GM12878 (cell line): Measurements from ENCODE around the gene DNAJC7. TPM values are rescaled to one million over a fixed set of nuclear protein-coding genes. Genes with fewer than 3 reads are reported as not detected.
"Not testable (repeated sequence)": the region's sequence is repeated elsewhere in the genome, so short reads cannot be mapped to it uniquely, and the experiment has no call there.

ENCODE experiments used
- ATAC-seq: fragments of 200-7000 bp; cut with Tn5 transposase; 3 replicates; pipeline ENCODE4 v1.9.1; 2020; ENCODE audit warnings: mild to moderate bottlenecking, moderate library complexity
- BruUV-seq: library from RNA; stranded (reverse); fragments of 400-500 nt; replicated peaks from 2 replicates; lab custom pipeline; 2021; lab: Mats Ljungman, UMichigan
- CTCF ChIA-PET: fragments of 300-600 bp; sonication (Branson Sonifier 250); formaldehyde crosslinking; extraction: SDS; loops from one replicate; lab custom pipeline; 2021; ENCODE audit warnings: inconsistent platforms; lab: Yijun Ruan, JAX
- POLR2A ChIA-PET: fragments of 350-600 bp; formaldehyde crosslinking; extraction: SDS; loops from one replicate; lab custom pipeline; 2021; ENCODE audit warnings: inconsistent platforms; lab: Charles Lee
- RAD21 ChIA-PET: fragments of 300-600 bp; sonication (Branson Sonifier 250); formaldehyde crosslinking; loops from one replicate; lab custom pipeline; 2023; ENCODE audit warnings: antibody characterized with exemption; ENCODE audit not compliant: unreplicated experiment; lab: Charles Lee
- SMC1A ChIA-PET: fragments of 300-600 bp; sonication (Branson Sonifier 250); formaldehyde crosslinking; loops from one replicate; lab custom pipeline; 2023; ENCODE audit not compliant: unreplicated experiment, uncharacterized antibody; lab: Charles Lee
- DNase-seq: peaks from one replicate; pipeline ENCODE4 v3.0.0-alpha.2; 2011; ENCODE audit warnings: low read depth, low spot score
- FAIRE-seq: peaks from 3 replicates; lab custom pipeline; 2011; peaks lifted over from hg19 to GRCh38; lab: Jason Lieb, UNC
- H2AFZ ChIP-seq: 2 replicates; pipeline ENCODE4 v1.6.0; 2011; ENCODE audit warnings: low read depth, low read length, control low read depth; ENCODE audit not compliant: control insufficient read depth
- H3K27ac ChIP-seq: 2 replicates; pipeline ENCODE4 v1.5.1; 2011; ENCODE audit warnings: control low read depth; ENCODE audit not compliant: control insufficient read depth, insufficient read depth
- H3K27me3 ChIP-seq, 2 experiments: replicated peaks in 1 of 2; 2 replicates each; pipeline versions ENCODE4 v1.6.0 to v1.6.1; 2011; ENCODE audit warnings: low read length in 1 of 2; ENCODE audit not compliant: control insufficient read depth in 2 of 2, insufficient read depth in 2 of 2
- H3K36me3 ChIP-seq, 2 experiments: 2 replicates each; pipeline ENCODE4 v1.5.1; 2011; ENCODE audit warnings: low read length in 1 of 2; ENCODE audit not compliant: control insufficient read depth in 2 of 2, insufficient read depth in 2 of 2
- H3K4me1 ChIP-seq: 2 replicates; pipeline ENCODE4 v1.6.1; 2011; ENCODE audit warnings: mild to moderate bottlenecking, low read length, moderate library complexity, mixed read lengths; ENCODE audit not compliant: control insufficient read depth, insufficient read depth
- H3K4me2 ChIP-seq: 2 replicates; pipeline ENCODE4 v1.6.0; 2011; ENCODE audit warnings: control low read depth; ENCODE audit not compliant: control insufficient read depth, insufficient read depth
- H3K4me3 ChIP-seq: fragments of 200-600 bp; sonication (generic); 2 replicates; pipeline ENCODE4 v1.5.1; 2016
- H3K79me2 ChIP-seq: 2 replicates; pipeline ENCODE4 v1.6.0; 2011; ENCODE audit warnings: low read length; ENCODE audit not compliant: control insufficient read depth, insufficient read depth
- H3K9ac ChIP-seq: 2 replicates; pipeline ENCODE4 v1.8.0; 2011; ENCODE audit warnings: low read length, control low read depth, mixed read lengths; ENCODE audit not compliant: control insufficient read depth, insufficient read depth
- H3K9me3 ChIP-seq: replicated peaks from 3 replicates; pipeline ENCODE4 v1.5.1; 2011; ENCODE audit warnings: mild to moderate bottlenecking, low read length; ENCODE audit not compliant: control insufficient read depth, insufficient read depth
- H4K20me1 ChIP-seq: 2 replicates; pipeline ENCODE4 v1.6.0; 2011; ENCODE audit not compliant: control insufficient read depth, insufficient read depth
- NFYB ChIP-seq: IDR thresholded peaks from 2 replicates; pipeline ENCODE4 v1.6.1; 2011; ENCODE audit warnings: low read depth, mild to moderate bottlenecking, low read length, improper control_type of control experiment, moderate library complexity; ENCODE audit not compliant: insufficient read depth
- ZSCAN29 ChIP-seq: fragments of 450-650 bp; IDR thresholded peaks from 2 replicates; pipeline ENCODE4 v1.6.1; 2017; ENCODE audit warnings: mild to moderate bottlenecking, moderate library complexity
- WGBS: methylation state at CpG from one replicate; pipeline ENCODE4 v1.1.6; 2016; ENCODE audit warnings: low lambda C conversion rate; ENCODE audit not compliant: insufficient replicate concordance, insufficient coverage; ENCODE audit errors: missing lambda C conversion rate; 5-methylcytosine and 5-hydroxymethylcytosine counted together
- in situ Hi-C: fragments of 300-500 bp; cut with MboI; formaldehyde crosslinking; loops from 9 replicates; pipeline ENCODE4 v1.14.3; 2018; ENCODE audit warnings: mixed read lengths
- intact Hi-C: fragments of 100-400 bp; cut with micrococcal nuclease; formaldehyde crosslinking; loops from one replicate; pipeline ENCODE4 v1.14.2; 2022; ENCODE audit not compliant: unreplicated experiment
- polyA plus RNA-seq, 11 experiments: library from polyadenylated mRNA; depleted of rRNA in 4 of 11; unstranded in 6 of 11; stranded (reverse) in 5 of 11; fragments of >200 nt; fragmentation: Nextera tagmentation in 4 of 11; fragmentation: Illumina TruSeq in 1 of 11; extraction: Ambion mirVana in 4 of 11; extraction: Trizol in 1 of 11; gene quantifications; 1 replicate in 1 of 11; 2 replicates in 10 of 11; pipeline versions ENCODE4 v1.2.1 to v1.2.3, GENCODE V29; 2011 to 2016; ENCODE audit warnings: inconsistent platforms in 2 of 11, missing spikeins in 2 of 11, low read depth in 1 of 11
- total RNA-seq, 4 experiments: library from RNA; depleted of rRNA in 3 of 4; stranded (reverse); fragments of >200 nt in 3 of 4; fragmentation: Illumina TruSeq in 1 of 4; extraction: Trizol in 1 of 4; gene quantifications; 2 replicates each; pipeline versions ENCODE4 v1.2.1 to v1.2.3, GENCODE V29; 2013 to 2021

The DNAJC7 gene
- total and polyA plus RNA-seq, 10 of the 15 experiments (the other 5 are each of a cell fraction or from before 2014, with no cell fraction given) = 60.1 to 173 (median 94.9) TPM

GRCh38 chr17:42010898-42011516 lies 6.2 kb downstream of the DNAJC7 start:
- no peak overlapping the region for H3K27ac ChIP-seq
- FAIRE-seq = no peak
- ATAC-seq = peak; percentile 46
- peaks cover 83% of the 10 kb centered on the region for H3K79me2 ChIP-seq
- intact Hi-C loops (no loop called here), in situ Hi-C loops (loop anchor here (25.0 kb wide), 1 partner anchor 1201 kb away; the partner anchor contains the start of gene TMEM106A)
- ChIA-PET POLR2A (no interaction called here), SMC1A (interaction anchor here (1.5 kb wide), 1 partner anchor 46 kb away, joined by 5 read pairs; no protein-coding TSS in a partner anchor), RAD21 (no interaction called here), CTCF (interaction anchor here (1.6 kb wide), 1 partner anchor 13 kb away, joined by 7 read pairs; no protein-coding TSS in a partner anchor)
- H3K36me3 ChIP-seq = peaks cover 0 to 3% of the 10 kb centered on the region in 2 experiments; a peak in 2 of 4 replicates
- H3K9ac ChIP-seq = no peak overlapping the region
- TF ChIP-seq NFYB = 0 out of 2 replicates have a peak, but pooled peaks have one; percentile 22
- TF ChIP-seq ZSCAN29 = no peak
- 0 out of 2 replicates have a peak, but pooled peaks cover 4% of the 10 kb centered on the region for H4K20me1 ChIP-seq
- H3K4me1 ChIP-seq = peaks cover 9% of the 10 kb centered on the region
- H3K27me3 ChIP-seq = no peaks in the 10 kb centered on the region
- H3K9me3 ChIP-seq = no peaks in the 10 kb centered on the region
- TSS peak; percentile 11 for BruUV-seq
- H2AFZ ChIP-seq = no peak overlapping the region
- DNase-seq = no peak
- H3K4me3 ChIP-seq = no peak overlapping the region
- 98% methylated on average over 3 of the region's 3 CpGs for WGBS
- H3K4me2 ChIP-seq = no peak overlapping the region

- not testable (repeated sequence) for H3K9ac ChIP-seq, H3K4me2 ChIP-seq
- CTCF ChIA-PET = interaction anchor here (1.4 kb wide), 1 partner anchor 103 kb away, joined by 3 read pairs; no protein-coding TSS in a partner anchor
Observed at GRCh38 chr17:42010266-42010680, 7.0 kb downstream of the DNAJC7 start.

More at GRCh38 chr17:42010266-42010680, 7.0 kb downstream of the DNAJC7 start:
- DNase-seq, BruUV-seq, H3K27me3 ChIP-seq, H4K20me1 ChIP-seq, intact Hi-C loops, H2AFZ ChIP-seq, POLR2A ChIA-PET, SMC1A ChIA-PET, H3K27ac ChIP-seq, H3K36me3 ChIP-seq, ATAC-seq, H3K9me3 ChIP-seq, H3K4me3 ChIP-seq, FAIRE-seq, H3K4me1 ChIP-seq: not testable (repeated sequence)
- RAD21 ChIA-PET = interaction anchor here (1.9 kb wide), 1 partner anchor 46 kb away, joined by 9 read pairs; no protein-coding TSS in a partner anchor
- 76% methylated on average over 7 of the region's 9 CpGs for WGBS
- peaks cover 78% of the 10 kb centered on the region for H3K79me2 ChIP-seq
- in situ Hi-C loops = loop anchor here (25.0 kb wide), 1 partner anchor 1202 kb away; the partner anchor contains the start of gene TMEM106A
